ENCODE results near the gene ZNF789. TPM values are rescaled to one million over a fixed set of nuclear protein-coding genes. Genes with fewer than 3 reads are reported as not detected.

The ZNF789 gene
- total and polyA plus RNA-seq, 10 of the 15 experiments (the other 5 are each of a cell fraction or from before 2014, with no cell fraction given), result 5.6 to 44.6 (median 21.3) TPM

GRCh38 chr7:99535667-99536066, 63.0 kb downstream of the ZNF789 start:
- ChIA-PET POLR2A (no interaction called here), RAD21 (ENCODE audit: unreplicated experiment) (no interaction called here), CTCF (no interaction called here), SMC1A (ENCODE audit: uncharacterized antibody, unreplicated experiment) (no interaction called here)
- intact Hi-C loops (cut with micrococcal nuclease; ENCODE audit: unreplicated experiment), result no loop called here
- 97% methylated on average over 2 of the region's 2 CpGs for WGBS (ENCODE audit: insufficient coverage, insufficient replicate concordance, low lambda C conversion rate, missing lambda C conversion rate)
- Histone ChIP-seq H3K4me3 (no peak overlapping the region), H3K9ac (ENCODE audit: control insufficient read depth, insufficient read depth, low read length) (no peak overlapping the region), H3K79me2 (ENCODE audit: control insufficient read depth, insufficient read depth, low read length) (no peaks in the 10 kb centered on the region), H3K4me1 (ENCODE audit: control insufficient read depth, insufficient read depth, low read length) (no peaks in the 10 kb centered on the region), H3K27ac (ENCODE audit: control insufficient read depth, insufficient read depth) (no peak overlapping the region), H3K9me3 (replicated peaks; ENCODE audit: control insufficient read depth, insufficient read depth, low read length) (peaks cover 28% of the 10 kb centered on the region), H3K4me2 (ENCODE audit: control insufficient read depth, insufficient read depth) (no peak overlapping the region), H4K20me1 (ENCODE audit: control insufficient read depth, insufficient read depth) (no peaks in the 10 kb centered on the region), H2AFZ (ENCODE audit: control insufficient read depth, low read depth, low read length) (no peak overlapping the region), H3K27me3 (replicated peaks in 1 of 2; ENCODE audit: control insufficient read depth in 2 of 2, insufficient read depth in 2 of 2, low read length in 1 of 2) (no peaks in the 10 kb centered on the region), H3K36me3 (ENCODE audit: control insufficient read depth in 2 of 2, insufficient read depth in 2 of 2, low read length in 1 of 2) (peaks cover 4 to 12% of the 10 kb centered on the region in 2 experiments)
- in situ Hi-C loops (cut with MboI), result no loop called here
- DNase-seq (ENCODE audit: low read depth, low spot score) (no peak), FAIRE-seq (no peak), ATAC-seq (no peak)
- no TSS peak for BruUV-seq (replicated peaks)
- TF ChIP-seq MTA2 (IDR thresholded peaks at IDR 0.05; ENCODE audit: low read depth) (no peak), SPI1 (IDR thresholded peaks at IDR 0.05; ENCODE audit: borderline replicate concordance, insufficient read depth, low read depth, low read length) (no peak)

Other genes starting within 250 kb of the ZNF789 start
Only the 7 nearest of the 15 such genes appear.
- gene PDAP1, start 64.3 kb upstream of the ZNF789 start, total RNA-seq (2014; rRNA removed), result 35.9 and 37.8 TPM in 2 replicates
- 94.9 and 107 TPM in 2 replicates for gene PDAP1, start 64.3 kb upstream of the ZNF789 start, total RNA-seq (2014; rRNA removed; fragmentation: Illumina TruSeq; extraction: Trizol)
- 111 and 114 TPM in 2 replicates for gene PDAP1, start 64.3 kb upstream of the ZNF789 start, total RNA-seq (2021)
- gene PDAP1, start 64.3 kb upstream of the ZNF789 start, polyA plus RNA-seq (2011; rRNA removed), result 30.5 and 48.4 TPM in 2 replicates
- 132 and 200 TPM in 2 replicates for gene PDAP1, start 64.3 kb upstream of the ZNF789 start, polyA plus RNA-seq (2014; fragmentation: Illumina TruSeq; extraction: Trizol)
- 10 to 100 TPM in 1 of 2 experiments, 1 to 10 TPM in 1; 6.6 to 13.8 TPM for gene PDAP1, start 64.3 kb upstream of the ZNF789 start, polyA plus RNA-seq (2014; fragmentation: Nextera tagmentation; extraction: Ambion mirVana)
- gene PDAP1, start 64.3 kb upstream of the ZNF789 start, polyA plus RNA-seq (2014; rRNA removed), result 60.6 and 76.4 TPM in 2 replicates
- gene PDAP1, start 64.3 kb upstream of the ZNF789 start, polyA plus RNA-seq (2016; fragmentation: Nextera tagmentation; extraction: Ambion mirVana), result 100 to 1,000 TPM in 1 of 2 experiments, 10 to 100 TPM in 1; 99.1 to 107 TPM
- gene BUD31, start 63.9 kb upstream of the ZNF789 start, total RNA-seq (2014; rRNA removed), result 107 TPM in 2 replicates
- 131 and 143 TPM in 2 replicates for gene BUD31, start 63.9 kb upstream of the ZNF789 start, total RNA-seq (2014; rRNA removed; fragmentation: Illumina TruSeq; extraction: Trizol)
- 108 and 134 TPM in 2 replicates for gene BUD31, start 63.9 kb upstream of the ZNF789 start, total RNA-seq (2021)
- gene BUD31, start 63.9 kb upstream of the ZNF789 start, polyA plus RNA-seq (2011; rRNA removed), result 74.2 and 104 TPM in 2 replicates
- gene BUD31, start 63.9 kb upstream of the ZNF789 start, polyA plus RNA-seq (2014; fragmentation: Illumina TruSeq; extraction: Trizol), result 185 and 257 TPM in 2 replicates
- 100 to 1,000 TPM; 125 to 127 TPM for gene BUD31, start 63.9 kb upstream of the ZNF789 start, polyA plus RNA-seq (2014; fragmentation: Nextera tagmentation; extraction: Ambion mirVana)
- 112 and 118 TPM in 2 replicates for gene BUD31, start 63.9 kb upstream of the ZNF789 start, polyA plus RNA-seq (2014; rRNA removed)
- gene BUD31, start 63.9 kb upstream of the ZNF789 start, polyA plus RNA-seq (2016; fragmentation: Nextera tagmentation; extraction: Ambion mirVana), result 100 to 1,000 TPM; 301 to 317 TPM
- gene PTCD1, start 34.1 kb upstream of the ZNF789 start, total RNA-seq (2014; rRNA removed), result 8.2 and 9.7 TPM in 2 replicates
- 3.3 and 4.5 TPM in 2 replicates for gene PTCD1, start 34.1 kb upstream of the ZNF789 start, total RNA-seq (2014; rRNA removed; fragmentation: Illumina TruSeq; extraction: Trizol)
- 6.2 and 8.8 TPM in 2 replicates for gene PTCD1, start 34.1 kb upstream of the ZNF789 start, total RNA-seq (2021)
- 3.0 and 4.2 TPM in 2 replicates for gene PTCD1, start 34.1 kb upstream of the ZNF789 start, polyA plus RNA-seq (2011; rRNA removed)
- gene PTCD1, start 34.1 kb upstream of the ZNF789 start, polyA plus RNA-seq (2014; fragmentation: Illumina TruSeq; extraction: Trizol), result 0.78 and 1.9 TPM in 2 replicates
- under 1 TPM; 0.26 to 0.42 TPM for gene PTCD1, start 34.1 kb upstream of the ZNF789 start, polyA plus RNA-seq (2014; fragmentation: Nextera tagmentation; extraction: Ambion mirVana)
- gene PTCD1, start 34.1 kb upstream of the ZNF789 start, polyA plus RNA-seq (2014; rRNA removed), result 7.6 and 8.7 TPM in 2 replicates
- gene PTCD1, start 34.1 kb upstream of the ZNF789 start, polyA plus RNA-seq (2016; fragmentation: Nextera tagmentation; extraction: Ambion mirVana), result 1 to 10 TPM; 5.6 to 5.9 TPM
- gene CPSF4, start 33.9 kb upstream of the ZNF789 start, total RNA-seq (2014; rRNA removed), result 46.6 and 46.9 TPM in 2 replicates
- gene CPSF4, start 33.9 kb upstream of the ZNF789 start, total RNA-seq (2014; rRNA removed; fragmentation: Illumina TruSeq; extraction: Trizol), result 31.1 and 31.6 TPM in 2 replicates
- 56.3 and 56.9 TPM in 2 replicates for gene CPSF4, start 33.9 kb upstream of the ZNF789 start, total RNA-seq (2021)
- gene CPSF4, start 33.9 kb upstream of the ZNF789 start, polyA plus RNA-seq (2011; rRNA removed), result 28.4 and 51.3 TPM in 2 replicates
- gene CPSF4, start 33.9 kb upstream of the ZNF789 start, polyA plus RNA-seq (2014; fragmentation: Illumina TruSeq; extraction: Trizol), result 25.2 and 45.8 TPM in 2 replicates
- 10 to 100 TPM; 13.6 to 14.9 TPM for gene CPSF4, start 33.9 kb upstream of the ZNF789 start, polyA plus RNA-seq (2014; fragmentation: Nextera tagmentation; extraction: Ambion mirVana)
- 70.1 and 76.9 TPM in 2 replicates for gene CPSF4, start 33.9 kb upstream of the ZNF789 start, polyA plus RNA-seq (2014; rRNA removed)
- gene CPSF4, start 33.9 kb upstream of the ZNF789 start, polyA plus RNA-seq (2016; fragmentation: Nextera tagmentation; extraction: Ambion mirVana), result 10 to 100 TPM; 35.8 to 44.3 TPM
- gene ATP5MF, start 6.7 kb upstream of the ZNF789 start, total RNA-seq (2014; rRNA removed), result 776 and 778 TPM in 2 replicates
- gene ATP5MF, start 6.7 kb upstream of the ZNF789 start, total RNA-seq (2014; rRNA removed; fragmentation: Illumina TruSeq; extraction: Trizol), result 1,085 and 1,144 TPM in 2 replicates
- gene ATP5MF, start 6.7 kb upstream of the ZNF789 start, total RNA-seq (2021), result 362 and 411 TPM in 2 replicates
- gene ATP5MF, start 6.7 kb upstream of the ZNF789 start, polyA plus RNA-seq (2011; rRNA removed), result 683 and 738 TPM in 2 replicates
- 1,028 and 1,206 TPM in 2 replicates for gene ATP5MF, start 6.7 kb upstream of the ZNF789 start, polyA plus RNA-seq (2014; fragmentation: Illumina TruSeq; extraction: Trizol)
- gene ATP5MF, start 6.7 kb upstream of the ZNF789 start, polyA plus RNA-seq (2014; fragmentation: Nextera tagmentation; extraction: Ambion mirVana), result 1,000 to 10,000 TPM; 2,087 to 2,478 TPM
- 889 and 1,098 TPM in 2 replicates for gene ATP5MF, start 6.7 kb upstream of the ZNF789 start, polyA plus RNA-seq (2014; rRNA removed)
- 1,000 to 10,000 TPM; 1,301 to 1,381 TPM for gene ATP5MF, start 6.7 kb upstream of the ZNF789 start, polyA plus RNA-seq (2016; fragmentation: Nextera tagmentation; extraction: Ambion mirVana)
- gene ZNF394, start 27.4 kb downstream of the ZNF789 start, total RNA-seq (2014; rRNA removed), result 25.8 and 28.4 TPM in 2 replicates
- gene ZNF394, start 27.4 kb downstream of the ZNF789 start, total RNA-seq (2014; rRNA removed; fragmentation: Illumina TruSeq; extraction: Trizol), result 24.9 and 26.3 TPM in 2 replicates
- 22.9 TPM in 2 replicates for gene ZNF394, start 27.4 kb downstream of the ZNF789 start, total RNA-seq (2021)
- 22.5 and 23.4 TPM in 2 replicates for gene ZNF394, start 27.4 kb downstream of the ZNF789 start, polyA plus RNA-seq (2011; rRNA removed)
- gene ZNF394, start 27.4 kb downstream of the ZNF789 start, polyA plus RNA-seq (2014; fragmentation: Illumina TruSeq; extraction: Trizol), result 21.4 and 22.0 TPM in 2 replicates
- gene ZNF394, start 27.4 kb downstream of the ZNF789 start, polyA plus RNA-seq (2014; fragmentation: Nextera tagmentation; extraction: Ambion mirVana), result 1 to 10 TPM; 2.5 to 5.3 TPM
- 15.4 and 18.1 TPM in 2 replicates for gene ZNF394, start 27.4 kb downstream of the ZNF789 start, polyA plus RNA-seq (2014; rRNA removed)
- 10 to 100 TPM; 23.8 to 26.8 TPM for gene ZNF394, start 27.4 kb downstream of the ZNF789 start, polyA plus RNA-seq (2016; fragmentation: Nextera tagmentation; extraction: Ambion mirVana)
- 9.0 TPM in 2 replicates for gene ZKSCAN5, start 31.8 kb downstream of the ZNF789 start, total RNA-seq (2014; rRNA removed)
- gene ZKSCAN5, start 31.8 kb downstream of the ZNF789 start, total RNA-seq (2014; rRNA removed; fragmentation: Illumina TruSeq; extraction: Trizol), result 10.0 and 10.1 TPM in 2 replicates
- 7.5 and 7.7 TPM in 2 replicates for gene ZKSCAN5, start 31.8 kb downstream of the ZNF789 start, total RNA-seq (2021)
- gene ZKSCAN5, start 31.8 kb downstream of the ZNF789 start, polyA plus RNA-seq (2011; rRNA removed), result 9.5 and 11.4 TPM in 2 replicates
- 7.9 and 8.6 TPM in 2 replicates for gene ZKSCAN5, start 31.8 kb downstream of the ZNF789 start, polyA plus RNA-seq (2014; fragmentation: Illumina TruSeq; extraction: Trizol)
- gene ZKSCAN5, start 31.8 kb downstream of the ZNF789 start, polyA plus RNA-seq (2014; fragmentation: Nextera tagmentation; extraction: Ambion mirVana), result 1 to 10 TPM; 2.5 to 2.7 TPM
- 5.6 and 6.3 TPM in 2 replicates for gene ZKSCAN5, start 31.8 kb downstream of the ZNF789 start, polyA plus RNA-seq (2014; rRNA removed)
- gene ZKSCAN5, start 31.8 kb downstream of the ZNF789 start, polyA plus RNA-seq (2016; fragmentation: Nextera tagmentation; extraction: Ambion mirVana), result 1 to 10 TPM; 7.6 to 7.7 TPM